Measurements from ENCODE around the gene PPIG. TPM values are rescaled to one million over a fixed set of nuclear protein-coding genes. Genes with fewer than 3 reads are reported as not detected.
"Not testable (repeated sequence)": the region's sequence is repeated elsewhere in the genome, so short reads cannot be mapped to it uniquely, and the experiment has no call there.

The PPIG gene
- total and polyA plus RNA-seq, 2 donors: 38.1 to 55.4 TPM

- no peaks in the 10 kb centered on the region for H3K27me3 ChIP-seq (ENCODE audit: control insufficient read depth in 2 of 2, insufficient read depth in 1 of 2, low read length in 1 of 2)
- H3K4me3 ChIP-seq (ENCODE audit: low read length in 2 of 2): no peak overlapping the region
- no peaks in the 10 kb centered on the region for H3K9me3 ChIP-seq (ENCODE audit: control insufficient read depth in 2 of 2, insufficient read depth in 1 of 2, low read length in 1 of 2)
- no peak for DNase-seq (ENCODE audit: low read depth in 6 of 9, low spot score in 9 of 9)
- peaks cover 0 to 22% of the 10 kb centered on the region in 2 donors for H3K36me3 ChIP-seq (ENCODE audit: control insufficient read depth in 2 of 2, insufficient read depth in 2 of 2, low read length in 1 of 2)
- WGBS: 94% methylated on average over 1 of the region's 1 CpG
- H3K4me1 ChIP-seq (ENCODE audit: control insufficient read depth in 2 of 2, insufficient read depth in 2 of 2, low read length in 2 of 2): no peaks in the 10 kb centered on the region
- no peak overlapping the region for H3K27ac ChIP-seq (ENCODE audit: low read depth in 1 of 2, low read length in 1 of 2)
These were observed 18.5 kb upstream of the PPIG start for GRCh38 chr2:169565686-169566085.

- H3K27ac ChIP-seq (ENCODE audit: low read depth in 1 of 2, low read length in 1 of 2): no peak overlapping the region
- no peaks in the 10 kb centered on the region for H3K27me3 ChIP-seq (ENCODE audit: control insufficient read depth in 2 of 2, insufficient read depth in 1 of 2, low read length in 1 of 2)
- H3K9me3 ChIP-seq (ENCODE audit: control insufficient read depth in 2 of 2, insufficient read depth in 1 of 2, low read length in 1 of 2): no peaks in the 10 kb centered on the region
- peaks cover 0 to 14% of the 10 kb centered on the region in 2 donors for H3K36me3 ChIP-seq (ENCODE audit: control insufficient read depth in 2 of 2, insufficient read depth in 2 of 2, low read length in 1 of 2)
- DNase-seq (ENCODE audit: low read depth in 6 of 9, low spot score in 9 of 9): no peak
- H3K4me1 ChIP-seq (ENCODE audit: control insufficient read depth in 2 of 2, insufficient read depth in 2 of 2, low read length in 2 of 2): peaks cover 0 to 4% of the 10 kb centered on the region in 2 donors
- 98% methylated on average over 2 of the region's 2 CpGs for WGBS
- H3K4me3 ChIP-seq (ENCODE audit: low read length in 2 of 2): no peak overlapping the region
These were observed 14.2 kb upstream of the PPIG start for GRCh38 chr2:169569948-169570347.

GRCh38 chr2:169570752-169571151, 13.4 kb upstream of the PPIG start:
- H3K9me3 ChIP-seq (ENCODE audit: control insufficient read depth in 2 of 2, insufficient read depth in 1 of 2, low read length in 1 of 2); H3K27ac ChIP-seq (ENCODE audit: low read depth in 1 of 2, low read length in 1 of 2); H3K4me3 ChIP-seq (ENCODE audit: low read length in 2 of 2); DNase-seq (ENCODE audit: low read depth in 6 of 9, low spot score in 9 of 9); H3K4me1 ChIP-seq (ENCODE audit: control insufficient read depth in 2 of 2, insufficient read depth in 2 of 2, low read length in 2 of 2); H3K27me3 ChIP-seq (ENCODE audit: control insufficient read depth in 2 of 2, insufficient read depth in 1 of 2, low read length in 1 of 2): not testable (repeated sequence)
- peaks cover 0 to 13% of the 10 kb centered on the region in 2 donors for H3K36me3 ChIP-seq (ENCODE audit: control insufficient read depth in 2 of 2, insufficient read depth in 2 of 2, low read length in 1 of 2)
- 98% methylated on average over 4 of the region's 4 CpGs for WGBS

- no peak overlapping the region for H3K4me3 ChIP-seq (ENCODE audit: low read length in 2 of 2)
- peaks cover 0 to 4% of the 10 kb centered on the region in 2 donors for H3K4me1 ChIP-seq (ENCODE audit: control insufficient read depth in 2 of 2, insufficient read depth in 2 of 2, low read length in 2 of 2)
- H3K9me3 ChIP-seq (ENCODE audit: control insufficient read depth in 2 of 2, insufficient read depth in 1 of 2, low read length in 1 of 2): no peaks in the 10 kb centered on the region
- WGBS: 99% methylated on average over 3 of the region's 3 CpGs
- no peak for DNase-seq (ENCODE audit: low read depth in 6 of 9, low spot score in 9 of 9)
- H3K36me3 ChIP-seq (ENCODE audit: control insufficient read depth in 2 of 2, insufficient read depth in 2 of 2, low read length in 1 of 2): peaks cover 0 to 6% of the 10 kb centered on the region in 2 donors
- no peak overlapping the region for H3K27ac ChIP-seq (ENCODE audit: low read depth in 1 of 2, low read length in 1 of 2)
- no peaks in the 10 kb centered on the region for H3K27me3 ChIP-seq (ENCODE audit: control insufficient read depth in 2 of 2, insufficient read depth in 1 of 2, low read length in 1 of 2)
These were observed 12.6 kb upstream of the PPIG start for GRCh38 chr2:169571571-169571970.

GRCh38 chr2:169572189-169572588, 12.0 kb upstream of the PPIG start:
- H3K4me1 ChIP-seq (ENCODE audit: control insufficient read depth in 2 of 2, insufficient read depth in 2 of 2, low read length in 2 of 2): peaks cover 0 to 4% of the 10 kb centered on the region in 2 donors
- H3K36me3 ChIP-seq (ENCODE audit: control insufficient read depth in 2 of 2, insufficient read depth in 2 of 2, low read length in 1 of 2): peaks cover 0 to 6% of the 10 kb centered on the region in 2 donors
- H3K4me3 ChIP-seq (ENCODE audit: low read length in 2 of 2): no peak overlapping the region
- H3K27ac ChIP-seq (ENCODE audit: low read depth in 1 of 2, low read length in 1 of 2): no peak overlapping the region
- WGBS: 91% methylated on average over 1 of the region's 1 CpG
- H3K9me3 ChIP-seq (ENCODE audit: control insufficient read depth in 2 of 2, insufficient read depth in 1 of 2, low read length in 1 of 2): no peaks in the 10 kb centered on the region
- DNase-seq (ENCODE audit: low read depth in 6 of 9, low spot score in 9 of 9): no peak
- H3K27me3 ChIP-seq (ENCODE audit: control insufficient read depth in 2 of 2, insufficient read depth in 1 of 2, low read length in 1 of 2): no peaks in the 10 kb centered on the region

- no peak for DNase-seq (ENCODE audit: low read depth in 6 of 9, low spot score in 9 of 9)
- peaks cover 0 to 6% of the 10 kb centered on the region in 2 donors for H3K36me3 ChIP-seq (ENCODE audit: control insufficient read depth in 2 of 2, insufficient read depth in 2 of 2, low read length in 1 of 2)
- 24% methylated on average over 2 of the region's 2 CpGs for WGBS
- H3K27ac ChIP-seq (ENCODE audit: low read depth in 1 of 2, low read length in 1 of 2): no peak overlapping the region
- H3K4me3 ChIP-seq (ENCODE audit: low read length in 2 of 2): peak overlapping the region; percentile 61 to 84
- peaks cover 0 to 4% of the 10 kb centered on the region in 2 donors for H3K4me1 ChIP-seq (ENCODE audit: control insufficient read depth in 2 of 2, insufficient read depth in 2 of 2, low read length in 2 of 2)
- no peaks in the 10 kb centered on the region for H3K27me3 ChIP-seq (ENCODE audit: control insufficient read depth in 2 of 2, insufficient read depth in 1 of 2, low read length in 1 of 2)
- no peaks in the 10 kb centered on the region for H3K9me3 ChIP-seq (ENCODE audit: control insufficient read depth in 2 of 2, insufficient read depth in 1 of 2, low read length in 1 of 2)
These were observed 11.4 kb upstream of the PPIG start for GRCh38 chr2:169572821-169573159.

GRCh38 chr2:169573160-169573973, 10.8 kb upstream of the PPIG start, which contains the start of gene FASTKD1:
Gene FASTKD1, minus strand, starts transcription at chr2:169573865. Its CDS starts 1,836 bp downstream, at chr2:169572029.
- DNase-seq (ENCODE audit: low read depth in 6 of 9, low spot score in 9 of 9): peak; percentile 77 to 95 (median 88)
- Histone ChIP-seq H3K4me3 (ENCODE audit: low read length in 2 of 2) (peak within 1 kb of the TSS; percentile 61 to 84), H3K27me3 (ENCODE audit: control insufficient read depth in 2 of 2, insufficient read depth in 1 of 2, low read length in 1 of 2) (no peaks in the 10 kb centered on the region), H3K27ac (ENCODE audit: low read depth in 1 of 2, low read length in 1 of 2) (peak within 1 kb of the TSS in 1 of 2 donors; percentile 55), H3K9me3 (ENCODE audit: control insufficient read depth in 2 of 2, insufficient read depth in 1 of 2, low read length in 1 of 2) (no peaks in the 10 kb centered on the region), H3K4me1 (ENCODE audit: control insufficient read depth in 2 of 2, insufficient read depth in 2 of 2, low read length in 2 of 2) (peaks cover 0 to 4% of the 10 kb centered on the region in 2 donors), H3K36me3 (ENCODE audit: control insufficient read depth in 2 of 2, insufficient read depth in 2 of 2, low read length in 1 of 2) (peaks cover 0 to 3% of the 10 kb centered on the region in 2 donors)
- under 1% methylated on average over 33 of the region's 33 CpGs for WGBS

- DNase-seq (ENCODE audit: low read depth in 6 of 9, low spot score in 9 of 9): no peak
- Histone ChIP-seq H3K4me3 (ENCODE audit: low read length in 2 of 2) (peak overlapping the region; percentile 61 to 84), H3K9me3 (ENCODE audit: control insufficient read depth in 2 of 2, insufficient read depth in 1 of 2, low read length in 1 of 2) (no peaks in the 10 kb centered on the region), H3K27me3 (ENCODE audit: control insufficient read depth in 2 of 2, insufficient read depth in 1 of 2, low read length in 1 of 2) (no peaks in the 10 kb centered on the region), H3K4me1 (ENCODE audit: control insufficient read depth in 2 of 2, insufficient read depth in 2 of 2, low read length in 2 of 2) (peaks cover 0 to 4% of the 10 kb centered on the region in 2 donors), H3K27ac (ENCODE audit: low read depth in 1 of 2, low read length in 1 of 2) (no peak overlapping the region), H3K36me3 (ENCODE audit: control insufficient read depth in 2 of 2, insufficient read depth in 2 of 2, low read length in 1 of 2) (peaks cover 0 to under 1% of the 10 kb centered on the region in 2 donors)
- 39% methylated on average over 6 of the region's 6 CpGs for WGBS
These were observed 10.2 kb upstream of the PPIG start for GRCh38 chr2:169573974-169574299.

GRCh38 chr2:169574539-169574938, 9.6 kb upstream of the PPIG start:
- WGBS: 95% methylated on average over 5 of the region's 5 CpGs
- H3K9me3 ChIP-seq (ENCODE audit: control insufficient read depth in 2 of 2, insufficient read depth in 1 of 2, low read length in 1 of 2); H3K4me3 ChIP-seq (ENCODE audit: low read length in 2 of 2); DNase-seq (ENCODE audit: low read depth in 6 of 9, low spot score in 9 of 9); H3K4me1 ChIP-seq (ENCODE audit: control insufficient read depth in 2 of 2, insufficient read depth in 2 of 2, low read length in 2 of 2); H3K27ac ChIP-seq (ENCODE audit: low read depth in 1 of 2, low read length in 1 of 2); H3K27me3 ChIP-seq (ENCODE audit: control insufficient read depth in 2 of 2, insufficient read depth in 1 of 2, low read length in 1 of 2); H3K36me3 ChIP-seq (ENCODE audit: control insufficient read depth in 2 of 2, insufficient read depth in 2 of 2, low read length in 1 of 2): not testable (repeated sequence)
